OCI-LY7 (cell line): ENCODE data around the gene MACROD2. TPM values are rescaled to one million over a fixed set of nuclear protein-coding genes. Genes with fewer than 3 reads are reported as not detected.

Experiments used
- BruUV-seq: library from RNA; stranded (reverse); fragments of 400-500 nt; replicated peaks from 2 replicates; lab custom pipeline; 2021; lab: Mats Ljungman, UMichigan
- CTCF ChIA-PET: fragments of 300-600 bp; sonication (Branson Sonifier 250); formaldehyde crosslinking; loops from one replicate; lab custom pipeline; 2022; ENCODE audit warnings: antibody characterized with exemption; ENCODE audit not compliant: unreplicated experiment; lab: Charles Lee
- POLR2A ChIA-PET: fragments of 300-600 bp; sonication (Branson Sonifier 250); formaldehyde crosslinking; loops from one replicate; lab custom pipeline; 2022; ENCODE audit warnings: antibody characterized with exemption; lab: Charles Lee
- DNase-seq: peaks from one replicate; pipeline ENCODE4 v3.0.0-alpha.2; 2015; ENCODE audit warnings: low spot score
- H2AFZ ChIP-seq: fragments of 200-600 bp; sonication (generic), shearing (Covaris generic); 2 replicates; pipeline ENCODE4 v1.6.1; 2014; ENCODE audit warnings: mild to moderate bottlenecking, antibody characterized with exemption, low read length, moderate library complexity
- H3K27ac ChIP-seq: fragments of 200-600 bp; sonication (generic); 2 replicates; pipeline ENCODE4 v1.5.1; 2014; ENCODE audit warnings: mixed run types, low read depth, mild to moderate bottlenecking, moderate library complexity, low read length, inconsistent platforms; ENCODE audit not compliant: poor library complexity, severe bottlenecking
- H3K36me3 ChIP-seq: fragments of 200-600 bp; sonication (generic); 2 replicates; pipeline ENCODE4 v1.6.1; 2014; ENCODE audit warnings: mild to moderate bottlenecking, antibody characterized with exemption, low read length, moderate library complexity, mixed read lengths; ENCODE audit not compliant: insufficient read depth
- H3K4me1 ChIP-seq: fragments of 200-600 bp; sonication (generic); 2 replicates; pipeline ENCODE4 v1.5.1; 2014; ENCODE audit warnings: mild to moderate bottlenecking, low read length; ENCODE audit not compliant: insufficient read depth, poor library complexity, severe bottlenecking
- H3K4me2 ChIP-seq: fragments of 200-600 bp; sonication (generic); 2 replicates; pipeline ENCODE4 v1.6.1; 2014; ENCODE audit warnings: mild to moderate bottlenecking, low read length
- H3K4me3 ChIP-seq: fragments of 200-600 bp; sonication (generic); 2 replicates; pipeline ENCODE4 v1.5.1; 2014; ENCODE audit warnings: mild to moderate bottlenecking, low read depth, low read length; ENCODE audit not compliant: poor library complexity, severe bottlenecking
- H3K79me2 ChIP-seq: fragments of 200-600 bp; sonication (generic); 2 replicates; pipeline ENCODE4 v1.6.1; 2016; ENCODE audit warnings: low read depth, mild to moderate bottlenecking, low read length, moderate library complexity, mixed read lengths; ENCODE audit not compliant: insufficient read depth
- H3K9me2 ChIP-seq: fragments of 200-600 bp; sonication (generic); 2 replicates; pipeline ENCODE4 v1.6.1; 2016; ENCODE audit warnings: mild to moderate bottlenecking, low read length, mixed read lengths; ENCODE audit not compliant: insufficient read depth
- H3K9me3 ChIP-seq: fragments of 200-600 bp; sonication (generic); 2 replicates; pipeline ENCODE4 v1.6.1; 2014; ENCODE audit warnings: mild to moderate bottlenecking, mixed run types, low read length, mixed read lengths
- H4K20me1 ChIP-seq: fragments of 200-600 bp; sonication (generic); 2 replicates; pipeline ENCODE4 v1.6.1; 2014; ENCODE audit warnings: mild to moderate bottlenecking, antibody characterized with exemption, low read length, moderate library complexity, mixed read lengths; ENCODE audit not compliant: insufficient read depth
- EZH2phosphoT487 ChIP-seq: fragments of 200-600 bp; sonication (generic); IDR thresholded peaks from 2 replicates; pipeline ENCODE4 v1.6.1; 2018; ENCODE audit warnings: low read depth, borderline replicate concordance, mild to moderate bottlenecking, mixed run types, antibody characterized with exemption, low read length, moderate library complexity, mixed read lengths
- intact Hi-C: fragments of 100-400 bp; cut with micrococcal nuclease; formaldehyde crosslinking; loops from one replicate; pipeline ENCODE4 v1.10.0; 2022; ENCODE audit not compliant: unreplicated experiment
- total RNA-seq, 2 experiments: library from RNA; depleted of rRNA in 1 of 2; stranded (reverse); fragments of >200 nt in 1 of 2; shearing (Covaris generic) in 1 of 2; gene quantifications; 2 replicates each; pipeline ENCODE4 v1.2.3, GENCODE V29; 2014 to 2022
- TF ChIP-seq, protein P1 (sequence below): fragments of 200-600 bp; sonication (generic); conservative IDR thresholded peaks from 2 replicates; pipeline ENCODE4 v1.5.1; 2014; ENCODE audit warnings: mild to moderate bottlenecking, antibody characterized with exemption, low read length, moderate library complexity, mixed read lengths

The MACROD2 gene
- total RNA-seq, 2 experiments from 2014 or later, result 0.09 to 4.5 TPM

GRCh38 chr20:15702161-15702560, 1706.8 kb downstream of the MACROD2 start:
- Histone ChIP-seq H3K36me3 (no peaks in the 10 kb centered on the region), H3K9me3 (no peaks in the 10 kb centered on the region), H3K4me2 (no peak overlapping the region), H3K79me2 (no peaks in the 10 kb centered on the region), H2AFZ (no peak overlapping the region), H3K9me2 (no peaks in the 10 kb centered on the region), H3K4me3 (no peak overlapping the region), H3K4me1 (no peaks in the 10 kb centered on the region), H4K20me1 (no peaks in the 10 kb centered on the region), H3K27ac (no peak overlapping the region)
- TF ChIP-seq, protein P1, sequence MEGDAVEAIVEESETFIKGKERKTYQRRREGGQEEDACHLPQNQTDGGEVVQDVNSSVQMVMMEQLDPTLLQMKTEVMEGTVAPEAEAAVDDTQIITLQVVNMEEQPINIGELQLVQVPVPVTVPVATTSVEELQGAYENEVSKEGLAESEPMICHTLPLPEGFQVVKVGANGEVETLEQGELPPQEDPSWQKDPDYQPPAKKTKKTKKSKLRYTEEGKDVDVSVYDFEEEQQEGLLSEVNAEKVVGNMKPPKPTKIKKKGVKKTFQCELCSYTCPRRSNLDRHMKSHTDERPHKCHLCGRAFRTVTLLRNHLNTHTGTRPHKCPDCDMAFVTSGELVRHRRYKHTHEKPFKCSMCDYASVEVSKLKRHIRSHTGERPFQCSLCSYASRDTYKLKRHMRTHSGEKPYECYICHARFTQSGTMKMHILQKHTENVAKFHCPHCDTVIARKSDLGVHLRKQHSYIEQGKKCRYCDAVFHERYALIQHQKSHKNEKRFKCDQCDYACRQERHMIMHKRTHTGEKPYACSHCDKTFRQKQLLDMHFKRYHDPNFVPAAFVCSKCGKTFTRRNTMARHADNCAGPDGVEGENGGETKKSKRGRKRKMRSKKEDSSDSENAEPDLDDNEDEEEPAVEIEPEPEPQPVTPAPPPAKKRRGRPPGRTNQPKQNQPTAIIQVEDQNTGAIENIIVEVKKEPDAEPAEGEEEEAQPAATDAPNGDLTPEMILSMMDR, result no peak
- TF ChIP-seq EZH2phosphoT487, result no peak
- BruUV-seq, result no TSS peak
- ChIA-PET POLR2A (interaction anchor here (0.6 to 1.5 kb wide), 2 partner anchors 17 to 116 kb away, joined by 3 read pairs; no protein-coding TSS in a partner anchor), CTCF (no interaction called here)
- no peak for DNase-seq
- intact Hi-C loops, result no loop called here

DNA sequence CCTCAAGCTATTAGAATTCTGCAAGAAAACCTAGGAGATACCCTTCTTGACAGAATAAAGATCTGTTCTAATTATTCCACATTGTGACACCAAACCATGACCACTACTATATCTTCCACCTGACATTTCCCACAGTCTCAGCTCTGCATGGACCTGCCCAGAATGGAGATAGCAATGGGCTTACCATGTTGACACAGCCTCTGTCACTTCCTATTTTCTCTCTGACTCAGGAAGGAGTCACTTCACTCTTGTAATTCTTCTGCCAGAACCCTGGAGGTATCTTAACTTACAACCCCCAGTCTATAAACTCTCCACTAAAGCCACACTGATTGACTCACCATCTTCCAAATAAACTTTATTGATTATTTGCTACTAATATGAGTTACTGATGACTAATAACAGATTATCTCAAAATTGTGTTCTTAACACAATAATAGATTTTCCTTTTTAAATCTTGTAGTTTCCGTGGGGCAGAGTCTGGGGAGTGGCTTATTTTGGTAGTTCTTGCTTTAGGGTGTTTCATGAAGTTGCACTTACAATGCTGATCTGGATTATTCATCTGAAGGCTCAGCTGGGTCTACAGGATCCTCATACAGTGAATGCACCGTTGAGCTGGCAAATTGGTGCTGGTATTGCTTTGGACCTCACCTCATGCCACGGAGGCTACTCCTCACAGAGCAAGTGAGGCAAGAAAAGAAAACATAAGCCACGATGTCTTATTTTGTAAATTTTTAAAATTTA, 1708.0 kb downstream of the MACROD2 start:
- TF ChIP-seq, protein P1, result no peak
- no peak for TF ChIP-seq EZH2phosphoT487
- Histone ChIP-seq H3K4me2 (no peak overlapping the region), H4K20me1 (no peaks in the 10 kb centered on the region), H2AFZ (no peak overlapping the region), H3K79me2 (no peaks in the 10 kb centered on the region), H3K4me1 (no peaks in the 10 kb centered on the region), H3K27ac (no peak overlapping the region), H3K4me3 (no peak overlapping the region), H3K9me2 (no peaks in the 10 kb centered on the region), H3K9me3 (no peaks in the 10 kb centered on the region), H3K36me3 (no peaks in the 10 kb centered on the region)
- intact Hi-C loops, result no loop called here
- ChIA-PET POLR2A (interaction anchor here (0.5 to 0.6 kb wide), 2 partner anchors 15 to 166 kb away, joined by 3 to 6 read pairs; no protein-coding TSS in a partner anchor), CTCF (no interaction called here)
- BruUV-seq, result no TSS peak
- DNase-seq, result no peak

DNA sequence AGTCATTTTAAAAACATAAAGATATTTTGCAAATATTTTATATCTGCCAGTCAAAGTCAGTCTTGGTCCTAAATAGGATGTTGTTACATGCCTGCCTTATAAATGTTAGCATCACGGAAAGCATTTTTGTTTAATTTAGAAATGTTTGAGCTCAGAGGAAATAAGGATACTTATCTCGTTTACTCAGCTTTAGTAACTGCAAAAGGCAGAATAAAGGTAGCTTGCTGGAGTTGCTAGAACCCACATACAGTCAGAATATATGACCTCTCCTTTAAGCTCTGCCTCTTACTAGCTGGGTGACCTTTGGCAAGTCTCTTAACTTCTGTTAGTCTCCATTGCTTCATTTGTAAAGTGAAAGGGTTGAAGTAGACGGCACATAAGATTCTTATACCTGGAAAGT, 1710.7 kb downstream of the MACROD2 start:
- POLR2A ChIA-PET, result interaction anchor here (0.5 to 0.7 kb wide), 2 partner anchors 14 to 1686 kb away, joined by 3 to 4 read pairs; no protein-coding TSS in a partner anchor
- intact Hi-C loops, result loop anchor here (5.0 kb wide), 1 partner anchor 771 kb away; no protein-coding TSS in a partner anchor

More for the DNA sequence above, 1710.7 kb downstream of the MACROD2 start:
- H3K4me3 ChIP-seq, result no peak overlapping the region
- H4K20me1 ChIP-seq, result no peaks in the 10 kb centered on the region
- no peak overlapping the region for H3K4me2 ChIP-seq
- no peaks in the 10 kb centered on the region for H3K4me1 ChIP-seq
- no peaks in the 10 kb centered on the region for H3K9me3 ChIP-seq
- H3K36me3 ChIP-seq, result no peaks in the 10 kb centered on the region
- H3K9me2 ChIP-seq, result no peaks in the 10 kb centered on the region
- no peak overlapping the region for H3K27ac ChIP-seq
- no peaks in the 10 kb centered on the region for H3K79me2 ChIP-seq
- no peak for TF ChIP-seq EZH2phosphoT487
- TF ChIP-seq, protein P1, result no peak
- H2AFZ ChIP-seq, result no peak overlapping the region
- no TSS peak for BruUV-seq
- DNase-seq, result no peak
- CTCF ChIA-PET, result no interaction called here
